HG03060 (cell line): ENCODE results near the gene NIPSNAP2.
"Not testable (repeated sequence)": the region's sequence is repeated elsewhere in the genome, so short reads cannot be mapped to it uniquely, and the experiment has no call there.

ENCODE experiments used
- ATAC-seq: cut with Tn5 transposase; IDR thresholded peaks from one replicate; pipeline ENCODE4 v1.9.1; 2021; ENCODE audit warnings: low read depth, moderate number of reproducible peaks; ENCODE audit not compliant: unreplicated experiment

Gene NIPSNAP2

GRCh38 chr7:56045758-56046157 lies 81.4 kb downstream of the NIPSNAP2 start:
- not testable (repeated sequence) for ATAC-seq

DNA sequence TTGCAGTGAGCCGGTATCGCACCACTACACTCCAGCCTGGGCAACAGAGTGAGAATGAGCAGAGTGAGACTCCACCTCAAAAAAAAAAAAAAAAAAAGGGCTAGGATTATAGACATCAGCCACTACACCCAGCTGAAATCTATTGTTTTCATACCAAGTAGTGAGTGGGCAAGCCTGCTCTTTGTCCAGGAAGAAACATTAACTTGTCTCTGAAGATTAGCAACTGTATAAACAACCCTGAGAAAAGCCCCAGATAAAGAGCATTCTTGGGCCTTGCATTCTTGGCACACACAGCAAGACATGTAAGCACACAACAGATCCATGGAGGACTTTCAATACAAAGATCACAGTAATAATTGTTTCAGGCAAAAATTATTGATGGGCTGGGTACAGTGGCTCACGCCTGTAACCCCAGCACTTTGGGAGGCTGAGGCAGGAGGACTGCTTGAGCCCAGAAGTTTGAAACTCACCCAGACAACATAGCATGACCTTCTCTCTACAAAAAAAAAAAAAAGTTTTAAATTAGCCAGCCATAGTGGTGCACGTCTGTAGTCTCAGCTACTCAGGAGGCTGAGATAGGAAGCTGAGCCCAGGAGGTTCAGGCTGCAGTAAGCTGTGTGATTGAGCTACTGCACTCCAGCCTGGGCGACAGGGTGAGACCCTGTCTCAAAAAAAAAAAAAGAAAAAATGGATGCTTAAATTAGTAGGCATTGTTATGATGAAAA lies 82.5 kb downstream of the NIPSNAP2 start:
- no peak for ATAC-seq

- ATAC-seq = not testable (repeated sequence)
Measured at GRCh38 chr7:56047446-56048116, 83.2 kb downstream of the NIPSNAP2 start.

GRCh38 chr7:56048245-56048644 lies 83.9 kb downstream of the NIPSNAP2 start:
- ATAC-seq = no peak

DNA sequence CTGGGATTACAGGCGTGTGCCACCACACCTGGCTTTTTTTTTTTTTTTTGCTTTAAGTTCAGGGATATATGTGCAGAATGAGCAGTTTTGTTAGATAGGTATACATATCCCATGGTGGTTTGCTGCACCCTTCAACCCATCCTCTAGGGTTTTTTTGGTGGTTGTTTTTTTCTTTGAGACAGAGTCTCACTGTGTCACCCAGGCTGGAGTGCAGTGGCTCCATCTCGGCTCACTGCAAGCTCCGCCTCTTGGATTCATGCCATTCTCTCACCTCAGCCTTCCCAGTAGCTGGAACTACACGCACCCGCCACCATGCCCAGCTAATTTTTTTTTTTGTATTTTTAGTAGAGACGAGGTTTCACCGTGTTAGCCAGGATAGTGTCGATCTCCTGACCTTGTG lies 84.4 kb downstream of the NIPSNAP2 start:
- not testable (repeated sequence) for ATAC-seq
